NCI-H146 (cell line): Measurements from ENCODE around the gene LONRF2.

Experiments
- DNase-seq: peaks from one replicate; lab custom pipeline; 2025; lab: John Stamatoyannopoulos, UW

Gene LONRF2

GRCh38 chr2:100235581-100235980 lies 86.7 kb downstream of the LONRF2 start:
- no peak for DNase-seq

- DNase-seq: no peak
Observed at GRCh38 chr2:100235098-100235497, 87.2 kb downstream of the LONRF2 start.

- no peak for DNase-seq
Observed at GRCh38 chr2:100234141-100234540, 88.2 kb downstream of the LONRF2 start.

GRCh38 chr2:100233061-100233460 lies 89.2 kb downstream of the LONRF2 start:
- DNase-seq: peak; percentile 42

- DNase-seq: no peak
Observed at GRCh38 chr2:100230754-100231153, 91.5 kb downstream of the LONRF2 start.

- no peak for DNase-seq
Observed at GRCh38 chr2:100228967-100229366, 93.3 kb downstream of the LONRF2 start.

DNA sequence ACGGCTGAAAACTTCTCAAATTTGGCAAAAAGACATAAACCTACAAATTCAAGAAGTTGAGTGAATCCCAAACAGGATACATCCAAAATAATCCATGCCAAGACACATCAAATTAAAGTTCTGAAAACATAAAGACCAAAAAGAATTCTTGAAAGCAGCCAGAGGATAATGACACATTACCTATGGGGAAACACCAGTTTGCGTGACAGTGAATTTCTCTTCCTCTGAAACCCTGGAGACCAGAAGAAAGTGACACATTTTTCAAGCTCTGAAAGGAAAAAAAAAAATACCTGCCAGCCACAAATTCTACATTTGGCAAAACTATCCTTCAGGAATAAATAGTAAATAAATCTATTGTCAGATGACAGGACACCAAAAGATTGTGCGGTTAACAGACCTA lies 93.9 kb downstream of the LONRF2 start:
- DNase-seq: no peak

- DNase-seq: no peak
Observed at GRCh38 chr2:100224988-100225710, 97.2 kb downstream of the LONRF2 start.

DNA sequence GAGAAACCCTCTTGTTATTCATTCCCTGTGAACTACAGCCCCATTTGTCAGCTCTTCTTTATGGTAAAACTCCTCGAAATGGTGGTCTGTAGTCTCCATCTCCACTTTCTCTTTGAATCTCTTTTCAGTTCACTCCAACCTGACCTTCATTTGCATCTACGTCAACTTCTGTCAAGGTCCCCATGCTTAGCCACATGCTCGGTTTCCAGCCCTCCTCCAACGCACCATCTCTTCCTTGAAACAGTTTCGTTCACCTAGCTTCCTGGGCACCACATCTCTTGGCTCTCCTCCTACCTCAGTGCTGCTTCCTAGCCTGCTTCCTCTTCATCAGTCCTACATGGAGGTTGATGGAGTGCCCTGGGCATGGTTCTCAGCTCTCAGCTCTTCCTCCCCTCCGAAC lies 98.8 kb downstream of the LONRF2 start:
- no peak for DNase-seq
